ENCODE measurements around the gene KAZN. TPM values are rescaled to one million over a fixed set of nuclear protein-coding genes. Genes with fewer than 3 reads are reported as not detected.

The KAZN gene
- total RNA-seq, 1 donor: 3.9 TPM

DNA sequence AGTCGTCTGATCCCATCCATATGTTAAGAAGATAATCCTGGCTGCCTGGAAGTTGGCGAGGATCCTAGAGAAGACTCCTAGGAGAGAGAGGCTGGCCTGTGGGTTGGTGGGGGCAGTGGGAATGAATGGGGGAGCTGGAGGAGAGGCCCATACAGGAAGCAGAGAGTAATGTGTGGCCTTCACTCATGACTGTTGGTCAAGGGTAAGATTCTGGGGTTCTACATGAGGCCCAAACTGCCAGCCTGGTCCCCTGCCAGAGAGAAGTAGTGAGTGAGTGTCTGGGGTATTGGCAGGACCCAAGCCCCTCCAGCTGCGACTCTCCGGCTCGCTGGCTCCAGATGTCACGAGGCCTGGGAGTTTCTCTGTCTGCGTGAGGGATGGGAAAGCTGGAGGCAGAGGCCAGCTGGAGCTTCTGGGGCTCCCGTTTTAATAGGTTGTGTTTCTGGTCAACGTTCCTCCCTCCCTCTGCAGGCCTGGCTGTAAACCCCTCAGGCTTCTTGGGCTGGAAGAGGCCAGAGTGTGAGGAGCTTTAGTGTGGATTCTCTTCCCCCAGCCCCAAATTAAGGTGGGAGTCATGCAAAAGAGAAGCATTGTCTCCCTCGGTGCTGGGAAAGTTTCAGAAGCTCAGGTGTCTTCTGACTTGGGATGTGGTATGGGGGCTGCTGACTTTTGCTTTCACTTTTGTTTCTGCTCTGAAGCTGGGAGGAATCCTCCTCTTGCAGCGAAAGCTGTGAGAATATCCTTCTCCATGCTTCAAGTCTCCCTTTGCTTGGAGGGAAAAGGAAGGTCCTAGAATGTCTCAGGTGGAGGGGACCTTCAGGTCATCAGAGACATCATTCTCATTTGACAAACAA is 557.6 kb downstream of the KAZN start:
- TF ChIP-seq CTCF (IDR thresholded peaks at IDR 0.05; ENCODE audit: insufficient read depth, low read length): no peak
- DNase-seq (ENCODE audit: low read depth): no peak
- no peak overlapping the region for H3K4me3 ChIP-seq (ENCODE audit: low read depth, low read length)

- H3K4me3 ChIP-seq (ENCODE audit: low read depth, low read length): no peak overlapping the region
- DNase-seq (ENCODE audit: low read depth): no peak
- TF ChIP-seq CTCF (IDR thresholded peaks at IDR 0.05; ENCODE audit: insufficient read depth, low read length): no peak
These were observed 558.4 kb downstream of the KAZN start for GRCh38 chr1:15156807-15157380.

DNA sequence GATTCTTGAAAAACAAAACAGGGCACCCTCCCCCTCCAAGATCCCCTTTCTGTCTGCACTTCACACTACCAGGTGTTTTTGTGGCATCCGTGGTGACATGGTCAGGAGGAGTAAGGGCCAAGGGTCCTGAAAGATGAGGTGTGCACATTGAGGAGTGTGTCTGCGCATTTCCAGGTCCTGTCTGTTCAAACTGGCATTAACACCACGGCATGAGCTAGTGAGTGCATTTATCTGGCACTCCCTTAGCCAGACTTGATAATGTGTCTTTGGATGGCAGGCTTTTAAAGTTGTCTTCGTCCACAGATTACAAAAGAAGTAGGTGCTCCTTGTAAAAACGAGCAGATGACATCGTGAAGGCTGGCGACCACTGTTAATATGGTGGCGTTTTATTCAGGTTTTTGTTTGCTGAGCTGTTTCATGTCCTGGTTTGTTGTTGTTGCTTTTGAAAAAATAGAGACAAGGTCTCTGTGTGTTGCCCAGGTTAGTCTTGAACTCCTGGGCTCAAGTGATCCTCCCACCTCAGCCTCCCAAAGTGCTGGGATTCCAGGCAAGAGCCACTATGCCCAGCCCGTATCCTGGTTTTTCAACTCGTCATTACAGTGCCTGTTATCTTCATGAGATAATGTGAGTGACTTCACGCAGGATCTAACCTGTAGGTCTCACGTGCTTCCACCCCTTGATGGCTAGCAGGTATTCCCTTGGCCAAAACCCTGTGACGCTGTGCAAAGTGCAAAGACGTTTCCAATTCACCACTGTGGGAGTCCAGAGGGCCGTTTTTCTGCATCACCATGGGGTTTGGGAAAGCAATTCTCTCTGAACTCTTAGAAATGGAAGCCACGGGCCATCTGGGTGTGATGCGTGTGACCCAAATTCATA is 559.3 kb downstream of the KAZN start:
- DNase-seq (ENCODE audit: low read depth): no peak
- no peak overlapping the region for H3K4me3 ChIP-seq (ENCODE audit: low read depth, low read length)
- no peak for TF ChIP-seq CTCF (IDR thresholded peaks at IDR 0.05; ENCODE audit: insufficient read depth, low read length)

DNA sequence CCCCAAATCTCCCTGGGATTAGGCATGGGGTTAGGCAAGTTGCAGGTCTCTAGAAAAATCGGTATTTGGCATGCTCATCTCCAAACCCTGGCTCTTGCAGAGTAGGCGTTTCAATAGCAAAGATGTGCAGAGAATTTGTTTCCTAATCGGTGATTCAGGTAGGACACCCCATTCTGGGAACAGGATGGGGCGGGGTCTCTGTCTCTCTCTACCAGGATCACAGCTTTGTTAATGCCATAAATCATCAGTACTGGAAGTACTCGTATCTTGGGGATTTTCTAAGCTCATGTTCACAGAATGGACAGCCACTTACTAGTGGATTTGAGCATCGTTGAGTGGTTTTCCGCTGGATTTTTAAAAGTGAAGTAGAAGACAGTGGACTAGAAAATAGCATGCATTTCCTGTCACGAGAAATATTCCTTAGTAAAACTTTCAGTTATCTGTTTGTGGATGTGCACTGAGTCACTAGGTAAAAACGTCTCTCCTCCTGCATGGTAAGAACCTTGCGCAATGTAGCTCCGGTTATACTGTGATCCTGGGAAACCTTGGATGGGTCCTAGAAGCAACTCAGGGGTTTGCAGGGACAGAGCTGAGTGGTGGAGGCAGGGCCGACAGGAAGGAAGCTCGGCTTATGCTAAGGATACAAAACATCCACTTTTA is 560.2 kb downstream of the KAZN start:
- no peak for TF ChIP-seq CTCF (IDR thresholded peaks at IDR 0.05; ENCODE audit: insufficient read depth, low read length)
- no peak overlapping the region for H3K4me3 ChIP-seq (ENCODE audit: low read depth, low read length)
- peak; percentile 44 for DNase-seq (ENCODE audit: low read depth)

- no peak overlapping the region for H3K4me3 ChIP-seq (ENCODE audit: low read depth, low read length)
- no peak for TF ChIP-seq CTCF (IDR thresholded peaks at IDR 0.05; ENCODE audit: insufficient read depth, low read length)
- DNase-seq (ENCODE audit: low read depth): no peak
These were observed 560.7 kb downstream of the KAZN start for GRCh38 chr1:15159166-15159555.

- no peak for TF ChIP-seq CTCF (IDR thresholded peaks at IDR 0.05; ENCODE audit: insufficient read depth, low read length)
- no peak for DNase-seq (ENCODE audit: low read depth)
- no peak overlapping the region for H3K4me3 ChIP-seq (ENCODE audit: low read depth, low read length)
These were observed 562.1 kb downstream of the KAZN start for GRCh38 chr1:15160626-15161025.

All from fibroblast of the aortic adventitia (primary cell).